Vagina (tissue), 2 donors: Measurements from ENCODE around the gene PTPA.

Experiments
- CTCF ChIP-seq, 3 experiments: fragments of 450-650 bp in 2 of 3; fragments of 200-600 bp in 1 of 3; sonication (generic) in 1 of 3; IDR thresholded peaks; one replicate each; pipeline ENCODE4 v1.5.1; 2017 to 2019; ENCODE audit warnings: antibody characterized with exemption in 3 of 3, mild to moderate bottlenecking in 2 of 3, moderate library complexity in 2 of 3
- POLR2A ChIP-seq, 2 donors: fragments of 450-650 bp; IDR thresholded peaks; one replicate each; pipeline ENCODE4 v1.6.1; 2017; ENCODE audit warnings: antibody characterized with exemption in 2 of 2, mild to moderate bottlenecking in 2 of 2, moderate library complexity in 2 of 2
- POLR2AphosphoS5 ChIP-seq, 2 donors: sonication (generic); formaldehyde crosslinking; IDR thresholded peaks; one replicate each; pipeline ENCODE4 v1.9.0; 2017; ENCODE audit warnings: antibody characterized with exemption in 2 of 2, mild to moderate bottlenecking in 2 of 2, low read depth in 1 of 2; ENCODE audit not compliant: insufficient read depth in 1 of 2

GRCh38 chr9:129174102-129174723 is 63.0 kb downstream of the PTPA start:
- TF ChIP-seq POLR2AphosphoS5 (IDR thresholded peaks at IDR 0.05; ENCODE audit: insufficient read depth in 1 of 2, low read depth in 1 of 2) (peak; percentile 83), POLR2A (IDR thresholded peaks at IDR 0.05) (peak in 1 of 2 donors; percentile 44), CTCF (IDR thresholded peaks at IDR 0.05) (peak; percentile 81 to 98 (median 98))
